ENCODE results near the gene DUSP28.
"Not testable (repeated sequence)": the region's sequence is repeated elsewhere in the genome, so short reads cannot be mapped to it uniquely, and the experiment has no call there.

The DUSP28 gene, protein sequence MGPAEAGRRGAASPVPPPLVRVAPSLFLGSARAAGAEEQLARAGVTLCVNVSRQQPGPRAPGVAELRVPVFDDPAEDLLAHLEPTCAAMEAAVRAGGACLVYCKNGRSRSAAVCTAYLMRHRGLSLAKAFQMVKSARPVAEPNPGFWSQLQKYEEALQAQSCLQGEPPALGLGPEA

DNA sequence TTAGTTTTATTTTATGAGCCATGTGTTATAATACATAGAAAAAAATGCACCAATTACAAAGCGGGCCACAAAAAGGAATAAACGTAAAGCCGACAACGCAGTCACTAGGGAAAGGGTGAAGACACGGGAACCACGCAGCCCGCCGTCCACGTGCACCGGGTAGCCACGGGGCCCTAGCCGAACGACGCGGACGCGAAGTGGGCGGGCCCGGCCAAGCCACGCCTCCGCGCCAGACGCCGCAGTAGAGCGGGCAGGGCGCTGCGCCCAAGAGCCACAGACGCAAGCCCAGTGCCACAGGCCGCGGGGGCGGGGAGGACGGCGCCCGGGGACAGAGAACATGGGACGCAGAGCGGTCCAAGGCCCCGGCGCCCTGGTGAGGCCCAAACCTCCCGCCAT is at the start of gene DUSP28:
Gene DUSP28, plus strand, starts transcription at position 274 of the 396 bp plus-strand sequence. CDS start 328 bp downstream, outside the sequence.
- peak; percentile 66 for DNase-seq

DNA sequence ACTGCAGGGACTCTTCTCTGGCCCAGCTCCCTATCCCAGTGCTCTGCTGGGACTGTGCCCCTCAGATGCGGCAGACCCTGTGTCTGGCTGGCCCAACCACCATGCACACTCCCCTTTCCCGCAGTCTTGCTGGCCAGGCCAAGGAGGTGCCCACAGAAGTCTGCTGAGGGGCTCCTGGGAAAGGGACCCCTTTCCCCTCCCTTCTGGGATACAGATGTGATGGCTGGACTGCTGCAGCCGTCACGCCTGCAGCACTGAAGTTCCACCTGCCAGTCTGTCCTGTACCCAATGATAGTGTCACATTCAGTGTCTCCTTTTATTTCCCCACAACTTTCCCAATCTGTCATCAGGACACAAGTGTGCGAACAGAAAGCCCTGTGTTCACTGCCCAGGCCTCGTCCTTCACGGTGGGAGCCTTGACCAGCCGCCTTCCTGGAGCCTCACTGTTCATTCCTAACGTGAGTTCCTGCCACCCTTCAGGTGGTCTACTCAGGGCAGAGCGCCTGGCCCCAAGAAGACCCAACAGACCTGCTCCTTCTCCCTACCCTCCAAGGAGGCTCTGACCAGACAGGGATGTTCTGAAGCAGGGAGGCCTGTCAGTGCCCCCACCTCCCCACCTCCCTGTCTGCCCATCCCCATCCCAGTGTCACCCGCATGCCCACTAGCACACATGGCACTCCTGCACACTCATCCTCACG is 49.5 kb upstream of the DUSP28 start:
- DNase-seq: no peak

DNA sequence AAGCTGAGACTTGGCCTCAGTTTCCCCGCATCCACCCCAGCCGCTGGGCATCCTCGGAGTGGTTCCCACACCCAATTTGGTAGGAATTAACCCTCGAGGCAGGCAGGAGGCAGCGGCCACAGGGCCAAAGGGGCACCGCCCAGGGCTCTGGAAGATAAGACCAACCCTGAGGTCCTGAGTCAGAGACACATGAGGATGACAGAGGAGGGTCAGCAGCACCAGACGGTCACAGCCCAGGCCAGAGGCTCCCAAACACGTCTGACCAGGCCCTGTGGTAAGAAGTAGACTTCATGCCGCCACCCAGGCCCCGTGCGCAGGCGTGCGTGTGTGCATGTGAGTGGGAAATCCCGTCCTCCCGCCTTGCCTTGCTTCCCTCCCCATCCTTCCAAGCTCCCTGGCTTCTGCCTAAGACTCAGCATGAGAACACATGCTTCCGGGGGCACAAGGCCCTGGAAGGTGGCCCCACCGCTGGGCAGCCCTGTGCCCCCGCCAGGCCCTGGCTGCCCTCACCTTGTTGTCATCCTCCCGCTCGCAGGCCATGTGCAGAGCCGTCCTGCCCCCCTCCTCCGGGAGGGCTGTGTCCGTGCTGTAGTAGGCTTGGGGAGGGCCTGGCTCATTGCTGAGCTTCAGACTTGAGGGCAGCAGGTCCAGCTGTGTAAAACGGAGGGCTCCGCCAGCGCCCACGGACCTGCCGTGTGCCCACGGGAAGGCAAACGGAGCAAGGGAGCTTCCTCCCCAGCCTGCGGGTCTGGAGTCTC is 48.6 kb upstream of the DUSP28 start:
- no peak for DNase-seq

DNA sequence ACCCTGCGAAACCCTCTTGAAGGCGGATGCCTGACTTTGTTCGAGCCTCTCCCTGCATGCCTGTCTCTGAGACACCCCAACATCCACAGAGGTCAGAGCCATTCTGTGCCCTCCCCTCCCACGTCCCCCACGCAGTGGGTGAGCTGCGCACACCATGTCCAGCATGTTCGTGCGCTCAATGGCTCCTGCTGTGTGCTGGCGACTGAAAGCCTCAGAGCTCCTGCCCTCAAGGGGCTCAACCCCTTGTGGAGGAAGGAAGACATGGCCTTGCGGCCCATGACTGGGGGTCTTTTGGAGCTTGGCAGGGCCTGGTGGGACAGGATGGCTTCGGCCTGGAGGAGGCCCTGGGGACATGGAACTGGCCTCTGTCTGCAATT is 48.1 kb upstream of the DUSP28 start:
- no peak for DNase-seq

DNA sequence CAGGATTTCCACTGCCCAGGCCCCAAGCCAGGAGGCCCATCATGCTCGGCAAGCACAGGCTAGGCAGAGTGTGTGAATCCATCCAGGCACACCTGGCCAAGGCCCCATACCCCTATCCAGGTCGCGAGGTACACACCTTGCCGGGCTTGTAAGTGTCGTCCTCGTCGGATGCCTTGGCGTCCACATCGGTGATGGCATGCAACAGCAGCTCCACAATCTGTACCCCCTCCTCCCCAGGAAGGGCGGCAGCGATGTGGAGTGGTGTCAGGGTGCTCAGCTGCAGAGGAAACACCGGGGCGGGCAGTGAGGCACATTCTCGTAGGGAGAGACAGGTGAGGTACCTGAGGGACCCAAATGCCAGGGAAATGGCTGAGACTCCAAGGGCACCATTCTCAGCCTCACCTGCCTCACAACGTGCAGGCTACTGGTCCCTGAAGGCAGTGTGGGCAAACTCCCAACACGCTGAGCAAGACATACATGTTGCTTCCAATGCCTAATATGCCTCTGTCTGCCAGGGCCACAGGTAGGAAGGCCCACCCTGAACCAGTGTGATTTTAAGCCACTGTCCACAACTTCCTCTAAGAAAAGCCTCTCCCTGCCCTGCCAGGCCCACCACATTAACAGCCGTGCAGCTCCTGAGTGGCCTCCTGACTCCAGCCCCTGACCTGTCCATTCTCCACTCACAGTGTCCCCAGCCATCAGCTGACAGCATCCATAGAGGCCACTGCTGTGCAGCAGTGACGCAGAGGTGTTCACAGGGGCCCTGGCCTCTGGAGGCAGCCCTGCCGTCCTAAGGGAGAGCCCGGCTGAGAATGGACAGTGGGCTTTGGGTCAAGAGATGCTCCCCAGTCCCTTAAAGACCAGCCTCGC is 47.3 kb upstream of the DUSP28 start:
- no peak for DNase-seq

DNA sequence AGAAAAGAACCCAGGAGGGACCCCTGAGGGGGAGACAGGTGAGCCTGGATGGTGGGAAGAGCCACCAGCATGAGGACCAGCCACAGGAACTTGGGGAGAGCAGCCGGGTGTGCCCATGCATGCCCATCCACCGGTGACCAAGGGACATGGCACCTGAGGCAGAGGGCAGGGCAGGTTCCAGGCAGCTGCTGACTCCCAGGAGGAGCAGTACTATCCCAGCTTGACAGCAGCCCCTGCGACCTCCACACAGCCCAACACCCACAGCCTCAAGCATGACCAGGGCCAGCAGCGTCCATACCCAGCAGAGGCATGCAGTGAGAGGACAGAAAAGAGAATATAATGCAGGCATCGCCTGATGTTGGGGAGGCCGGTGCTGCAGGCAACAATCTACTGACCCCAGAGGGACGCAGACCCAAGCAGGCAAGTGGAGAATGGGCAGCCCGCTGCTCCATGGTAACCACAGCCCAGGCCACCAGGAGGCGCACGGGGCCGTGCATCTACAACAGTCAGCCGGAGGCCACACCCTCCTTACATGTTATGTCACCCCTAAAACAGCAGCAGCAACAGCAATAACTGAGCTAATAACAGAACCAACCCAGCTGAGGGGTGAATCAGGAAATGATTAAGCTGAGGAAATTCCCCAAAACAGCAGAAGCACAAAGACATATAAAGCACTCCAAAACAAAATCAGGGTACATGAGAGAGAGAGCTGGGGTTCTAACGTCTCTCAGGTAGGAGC is 46.4 kb upstream of the DUSP28 start:
- no peak for DNase-seq

DNA sequence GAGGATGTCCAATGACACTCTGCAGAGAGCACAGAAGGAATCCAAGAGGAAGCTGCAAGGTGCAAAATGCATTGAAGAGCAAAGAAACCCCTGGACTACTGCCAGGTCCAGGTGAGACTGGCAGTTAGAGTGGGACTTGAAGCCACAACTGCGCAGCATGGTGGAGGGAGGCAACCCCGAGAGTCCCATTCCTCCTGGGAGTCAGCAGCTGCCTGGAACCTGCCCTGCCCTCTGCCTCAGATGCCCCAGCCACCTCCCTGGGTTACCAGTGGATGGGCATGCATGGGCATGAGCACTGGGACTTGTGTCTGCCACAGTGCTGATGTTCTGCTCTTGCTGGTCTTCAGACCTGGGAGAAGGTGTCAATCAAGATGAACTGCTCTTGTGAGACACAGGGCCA is 45.5 kb upstream of the DUSP28 start:
- peak; percentile 38 for DNase-seq

DNA sequence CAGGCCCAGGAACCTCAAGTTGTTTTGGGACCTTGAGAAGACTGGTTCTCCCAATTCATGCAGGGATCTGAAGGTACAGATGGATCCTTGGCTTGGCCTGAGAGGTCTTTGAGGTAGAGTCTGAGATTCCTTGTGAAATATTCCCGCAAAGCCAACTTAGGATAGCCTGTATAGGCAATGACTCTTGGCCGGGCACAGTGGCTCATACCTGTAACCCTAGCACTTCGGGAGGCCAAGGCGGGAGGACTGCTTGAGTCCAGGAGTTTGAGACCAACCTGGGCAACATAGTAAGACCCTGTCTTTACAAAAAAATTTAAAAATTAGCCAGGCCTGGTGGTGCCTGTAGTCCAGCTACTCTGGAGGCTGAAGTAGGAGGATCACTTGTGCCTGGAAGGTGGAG is 42.8 kb upstream of the DUSP28 start:
- no peak for DNase-seq

DNA sequence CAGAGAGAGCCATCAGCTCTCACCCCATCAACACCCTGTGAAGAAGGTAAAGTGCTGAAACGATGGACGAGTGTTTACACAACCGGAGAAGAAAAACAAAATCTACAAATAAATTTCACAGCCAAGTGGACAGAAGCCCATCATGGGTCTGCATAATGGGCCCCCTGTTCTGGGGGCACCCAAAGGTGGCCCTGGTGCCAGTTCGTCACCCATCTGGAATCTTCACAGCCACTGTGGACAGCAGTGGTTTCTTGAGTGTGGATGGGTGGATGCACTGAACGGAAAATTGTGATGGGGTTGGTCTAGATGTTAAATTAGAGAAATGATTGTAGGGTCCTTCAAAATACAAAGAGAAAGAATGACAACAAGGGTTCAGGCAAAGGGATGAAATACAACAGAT is 41.2 kb upstream of the DUSP28 start:
- no peak for DNase-seq

DNA sequence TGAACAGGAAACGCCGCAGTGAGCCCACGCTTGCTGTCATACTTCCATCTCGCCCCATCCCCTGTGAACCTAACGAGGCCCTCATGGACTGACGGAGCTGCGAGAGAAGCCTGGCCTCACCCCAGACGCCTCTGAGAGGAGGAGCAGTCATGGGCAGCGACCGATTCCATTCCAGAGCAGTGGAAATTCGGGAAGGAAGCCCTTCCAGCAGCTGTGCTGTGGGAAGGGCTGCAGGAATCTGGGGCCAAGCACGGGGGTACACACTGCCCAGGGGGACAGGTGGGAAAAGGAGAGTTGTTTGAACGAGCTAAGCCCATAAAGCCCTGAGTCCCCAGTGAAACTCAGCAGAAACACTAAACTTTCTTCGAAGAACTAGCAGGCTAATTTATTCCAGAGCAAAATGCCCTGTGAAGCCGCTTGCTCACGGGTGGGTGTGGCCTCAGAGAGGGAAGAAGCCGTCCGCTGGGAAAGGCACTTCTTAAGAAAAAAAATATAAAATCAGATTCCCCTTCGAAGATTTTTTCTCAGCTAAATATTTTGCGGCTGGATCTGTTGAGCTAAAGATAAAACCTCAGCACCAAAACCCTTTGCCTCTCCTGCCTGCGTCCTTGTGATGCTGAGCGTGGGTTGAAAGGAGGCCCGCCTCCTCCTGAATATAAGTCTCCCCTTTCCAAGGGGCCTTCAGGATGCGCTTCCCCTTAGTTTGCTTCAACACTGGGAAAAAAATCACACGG is 40.6 kb upstream of the DUSP28 start:
- DNase-seq: no peak

DNA sequence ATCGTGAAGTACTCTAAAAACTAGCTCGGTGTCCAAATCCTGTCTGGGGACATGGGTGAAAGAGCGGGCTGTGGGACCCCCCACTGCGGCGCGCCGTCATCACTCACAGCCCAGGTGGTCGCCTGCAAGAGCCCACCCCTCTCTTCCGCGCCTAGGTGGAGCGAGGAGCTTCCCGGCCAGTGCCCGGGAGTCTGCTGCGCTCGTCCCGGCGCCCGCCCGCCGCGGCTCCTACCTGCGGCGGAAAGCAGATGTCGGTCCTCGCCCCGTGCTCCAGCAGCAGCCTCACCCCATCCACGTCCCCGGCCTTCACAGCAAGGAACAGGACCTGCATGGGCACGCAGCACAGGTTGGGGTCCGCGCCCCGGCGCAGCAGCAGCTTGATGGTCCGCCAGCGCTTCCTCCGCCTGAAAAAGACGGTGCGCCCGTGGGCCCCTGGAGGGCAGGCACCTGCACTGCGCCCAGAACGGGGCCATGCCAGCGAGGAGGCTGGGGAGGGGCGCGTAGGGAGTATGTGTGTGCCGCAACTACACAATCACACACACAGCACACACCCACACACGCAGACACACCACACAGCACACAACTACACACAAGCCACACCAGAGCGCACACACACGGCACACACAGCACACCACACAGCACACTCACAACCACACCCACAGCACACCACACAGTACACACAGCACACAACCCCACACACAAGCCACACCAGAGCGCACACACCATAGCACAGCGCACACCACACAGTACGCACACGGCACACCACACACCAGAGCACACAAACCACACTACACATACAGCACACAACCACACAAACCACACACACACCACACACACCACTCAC is 39.8 kb upstream of the DUSP28 start:
- no peak for DNase-seq

DNA sequence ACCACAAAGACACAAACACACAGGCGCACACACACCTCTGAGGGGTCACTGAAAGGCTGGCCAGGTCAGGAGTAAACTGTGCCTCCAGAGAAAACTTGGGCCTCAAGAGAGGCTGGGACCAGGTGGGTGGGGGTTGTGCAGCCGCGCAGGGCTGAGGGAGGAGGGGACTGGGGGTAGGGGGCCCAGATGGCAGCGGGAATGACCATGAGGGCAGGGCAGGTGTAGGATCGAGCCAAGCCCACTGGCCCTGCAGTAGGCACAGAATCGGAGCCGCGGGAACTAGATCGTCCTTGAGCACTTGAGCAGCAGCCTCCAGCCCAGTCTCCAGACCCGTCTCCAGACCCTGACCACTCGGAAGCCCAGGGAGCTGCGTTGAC is 39.2 kb upstream of the DUSP28 start:
- DNase-seq: no peak

DNA sequence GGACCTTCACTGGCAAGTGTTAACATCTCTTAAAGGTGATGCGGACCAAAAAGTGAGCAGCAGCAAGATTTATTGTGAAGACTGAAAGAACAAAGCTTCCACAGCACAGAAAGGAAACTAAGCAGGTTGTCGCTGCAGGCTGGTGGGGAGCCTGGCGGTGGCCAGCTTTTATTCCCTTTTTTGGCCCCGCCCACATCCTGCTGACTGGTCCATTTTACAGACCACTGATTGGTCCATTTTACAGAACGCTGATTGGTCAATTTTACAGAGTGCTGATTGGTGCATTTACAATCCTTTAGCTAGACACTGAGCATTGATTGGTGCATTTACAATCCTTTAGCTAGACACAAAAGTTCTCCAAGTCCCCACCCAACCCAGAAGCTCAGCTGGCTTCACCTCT is 38.3 kb upstream of the DUSP28 start:
- not testable (repeated sequence) for DNase-seq

DNA sequence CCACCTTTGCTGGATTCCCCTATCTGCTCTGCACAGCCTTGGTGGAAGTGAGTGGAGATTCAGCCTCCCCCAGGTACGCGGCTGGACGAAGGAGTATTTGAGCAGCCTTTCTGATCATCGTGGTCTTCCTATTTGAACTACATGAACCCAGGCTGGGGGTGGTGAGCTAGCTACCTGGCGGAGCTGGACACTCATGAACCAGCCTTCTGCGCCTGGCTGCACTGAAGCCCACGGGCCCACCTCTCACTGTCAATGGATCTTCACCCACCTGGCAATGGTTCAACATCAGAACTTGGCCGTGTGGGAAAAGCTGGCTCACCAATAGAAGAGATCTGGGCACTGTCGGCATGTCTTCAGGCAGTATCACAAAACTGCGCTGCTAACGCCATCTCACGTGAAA is 37.8 kb upstream of the DUSP28 start:
- DNase-seq: no peak

DNA sequence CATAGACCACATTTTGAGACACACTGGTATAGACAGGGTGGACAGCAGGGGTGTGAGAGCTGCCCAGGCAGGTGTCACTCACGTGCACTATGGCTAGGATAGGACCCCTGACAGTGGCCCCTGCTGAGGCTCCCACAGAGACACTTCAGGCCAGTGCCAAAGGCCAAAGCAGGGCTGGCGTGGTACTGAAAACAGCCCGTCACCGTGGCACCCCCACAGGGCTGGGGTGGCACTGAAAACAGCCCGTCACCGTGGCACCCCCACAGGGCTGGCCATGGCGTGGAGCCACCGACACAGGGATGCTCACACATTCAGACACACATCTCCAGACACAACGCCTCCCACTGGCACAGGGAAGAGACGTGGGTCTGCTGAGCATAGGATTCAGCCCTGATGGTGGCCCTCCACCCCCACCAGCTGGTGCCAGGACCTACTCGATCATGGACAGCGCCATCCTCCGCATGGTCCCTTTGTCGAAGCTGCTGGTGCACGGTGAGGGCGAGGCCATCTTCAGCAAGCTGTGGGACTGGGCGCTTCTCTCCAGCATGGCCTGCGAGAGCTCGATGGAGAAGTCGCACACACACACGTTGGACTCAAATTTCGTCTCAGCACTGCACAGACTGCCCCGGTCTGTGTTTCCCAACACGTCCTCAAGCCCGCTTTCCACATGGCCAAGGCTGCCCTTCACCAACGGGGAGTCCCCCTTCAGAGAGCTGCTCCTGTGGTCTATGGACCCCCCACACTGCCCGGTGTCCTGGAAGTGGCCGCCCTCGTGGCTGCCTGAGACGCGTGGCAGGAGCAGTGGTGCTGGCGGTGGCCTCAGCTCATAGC is 36.5 kb upstream of the DUSP28 start:
- no peak for DNase-seq

DNA sequence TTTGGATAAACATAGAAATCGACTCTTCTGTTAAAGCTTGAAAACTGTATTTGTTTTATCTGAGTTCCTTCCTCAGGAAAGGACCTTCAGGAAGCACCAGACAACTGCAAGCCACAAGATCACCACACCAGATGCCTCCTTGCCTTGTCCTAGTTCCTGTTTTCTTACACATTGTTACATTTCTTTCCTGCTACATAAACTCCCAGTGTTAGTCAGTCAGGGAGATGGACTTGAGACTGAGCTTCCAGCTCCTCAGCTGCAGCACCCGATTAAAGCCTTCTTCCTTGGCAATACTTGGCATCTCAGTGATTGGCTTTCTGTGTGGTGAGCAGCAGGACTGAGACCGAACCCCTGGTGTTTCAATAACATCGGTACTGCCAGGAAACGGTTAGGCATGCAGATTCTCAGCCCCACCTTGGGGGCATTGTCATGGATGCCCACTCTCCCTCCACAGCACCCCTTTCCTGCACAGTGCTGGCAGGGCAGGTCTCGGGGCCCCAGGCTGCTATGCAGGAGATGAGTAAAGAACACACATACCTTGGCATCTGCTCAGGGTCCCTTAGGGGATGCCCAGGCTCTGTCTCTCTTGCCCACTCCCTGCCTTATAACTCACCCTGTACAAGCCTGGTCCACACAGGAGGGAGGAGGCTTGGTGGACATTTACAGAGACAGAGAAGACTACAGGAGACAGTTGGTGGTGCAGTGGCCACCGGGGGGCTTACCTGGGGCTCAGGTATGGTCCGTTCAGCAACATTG is 35.0 kb upstream of the DUSP28 start:
- no peak for DNase-seq

DNA sequence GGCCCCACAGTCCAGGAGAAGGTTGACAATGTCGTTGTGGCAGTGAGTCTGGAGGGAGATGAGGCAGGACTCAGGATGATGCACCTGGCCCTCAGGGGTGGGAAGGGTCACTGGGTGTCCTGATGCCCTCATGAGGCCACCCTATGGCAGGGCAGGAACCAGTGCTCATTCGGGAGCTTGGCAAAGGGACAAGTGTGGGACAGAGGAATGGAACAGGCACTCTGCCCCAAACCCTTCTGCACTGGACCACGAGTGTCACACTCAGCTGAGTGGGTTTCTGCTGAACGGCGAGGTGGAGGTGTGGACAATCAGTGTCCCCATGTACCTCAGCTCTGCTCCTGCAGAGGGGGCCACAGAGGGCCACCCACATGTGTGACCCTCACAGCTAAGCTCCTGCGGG is 34.4 kb upstream of the DUSP28 start:
- DNase-seq: no peak

DNA sequence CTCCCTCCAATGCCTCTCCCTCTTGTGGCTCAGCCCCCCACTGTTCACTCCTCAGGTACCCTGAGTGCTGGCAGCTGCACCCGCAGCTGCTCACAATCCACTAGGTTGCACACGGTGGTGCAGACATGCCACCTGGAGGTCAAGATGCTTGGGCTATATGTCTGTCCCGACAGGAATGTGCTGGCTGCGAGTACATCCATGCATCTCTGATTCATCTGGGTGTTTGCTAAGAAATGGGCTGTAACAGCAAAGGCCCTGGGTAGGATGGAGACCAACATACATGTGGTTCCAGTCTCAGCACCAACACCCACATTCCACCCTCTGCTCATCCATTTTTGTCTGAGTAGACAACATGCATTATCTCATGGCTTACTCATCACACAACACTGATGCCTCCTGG is 33.6 kb upstream of the DUSP28 start:
- no peak for DNase-seq

DNA sequence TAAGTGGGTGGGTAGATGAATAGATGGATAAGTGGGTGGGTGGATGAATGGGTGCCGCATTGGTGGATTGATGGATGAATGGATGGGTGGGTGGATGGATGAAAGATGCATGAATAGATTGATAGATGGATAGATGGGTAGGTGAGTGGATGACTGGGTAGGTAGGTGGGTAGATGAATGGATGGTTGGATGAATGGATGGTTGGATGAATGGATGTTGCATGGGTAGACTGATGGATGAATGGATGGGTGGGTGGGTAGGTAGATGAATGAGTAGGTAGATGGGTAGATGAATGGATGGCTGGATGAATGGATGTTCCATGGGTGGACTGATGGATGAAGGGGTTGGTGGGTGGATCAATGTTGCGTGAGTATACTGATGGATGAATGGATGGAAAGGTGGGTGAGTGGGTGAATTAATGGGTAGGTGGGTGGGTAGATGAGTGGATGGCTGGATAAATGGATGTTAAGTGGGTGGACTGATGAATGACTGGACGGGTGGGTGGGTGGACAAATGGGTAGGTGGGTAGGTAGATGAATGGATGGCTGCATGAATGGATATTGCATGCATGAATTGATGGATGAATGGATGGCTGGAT is 32.9 kb upstream of the DUSP28 start:
- DNase-seq: no peak
